ENCODE data around the gene GALNS. TPM values are rescaled to one million over a fixed set of nuclear protein-coding genes. Genes with fewer than 3 reads are reported as not detected.

GALNS gene
- total and polyA plus RNA-seq, 10 donors, result 9.7 to 71.6 (median 42.9) TPM

DNA sequence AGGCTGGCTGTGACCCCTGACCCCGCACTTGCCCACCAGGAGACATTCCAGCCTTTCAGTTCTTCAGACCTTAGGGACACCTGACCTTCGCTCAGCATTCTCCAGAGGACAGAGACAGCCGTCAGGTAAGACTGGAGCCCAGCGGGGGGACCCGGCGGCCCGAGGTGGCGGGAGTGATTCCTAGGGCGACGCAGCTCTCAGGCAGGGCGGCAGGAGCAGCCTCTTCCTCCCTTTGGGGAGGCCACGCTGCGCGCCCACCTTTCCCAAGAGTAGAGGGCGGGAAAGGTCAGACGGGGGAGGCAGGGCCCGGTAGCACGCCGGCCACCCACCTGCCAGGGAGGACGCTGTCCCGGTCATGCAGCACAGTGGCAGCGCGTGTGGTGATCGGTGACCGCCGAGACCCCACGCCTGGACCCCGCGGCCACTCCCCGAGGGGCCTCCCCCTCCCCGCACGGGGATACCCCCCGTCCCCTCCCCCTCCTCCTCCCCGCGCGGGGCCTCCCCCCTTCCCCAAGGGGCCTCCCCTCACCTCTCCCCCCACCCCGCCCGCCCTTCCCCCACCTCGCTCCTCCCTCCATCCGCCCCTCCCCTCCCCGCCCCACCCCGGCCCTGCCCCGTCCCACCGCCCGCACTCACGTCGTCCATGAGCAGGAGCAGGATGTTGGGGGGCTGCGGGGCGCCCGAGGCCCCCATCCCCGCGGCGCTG lies 472 bp downstream of the GALNS start:
- H3K4me1 ChIP-seq, result peaks cover 32 to 80% (median 67%) of the 10 kb centered on the region in 6 donors
- H3K27ac ChIP-seq, result peak overlapping the region; percentile 69 to 94 (median 88)
- DNase-seq, result peak; percentile 90
- H3K36me3 ChIP-seq, result peaks cover 0 to 49% (median 23%) of the 10 kb centered on the region in 6 donors
- 19 to 34% (median 24%) methylated on average over 13 to 45 of the region's 53 CpGs for WGBS, 5 donors
- TF ChIP-seq POLR2AphosphoS5 (IDR thresholded peaks at IDR 0.05), result no peak
- TF ChIP-seq, protein P1, sequence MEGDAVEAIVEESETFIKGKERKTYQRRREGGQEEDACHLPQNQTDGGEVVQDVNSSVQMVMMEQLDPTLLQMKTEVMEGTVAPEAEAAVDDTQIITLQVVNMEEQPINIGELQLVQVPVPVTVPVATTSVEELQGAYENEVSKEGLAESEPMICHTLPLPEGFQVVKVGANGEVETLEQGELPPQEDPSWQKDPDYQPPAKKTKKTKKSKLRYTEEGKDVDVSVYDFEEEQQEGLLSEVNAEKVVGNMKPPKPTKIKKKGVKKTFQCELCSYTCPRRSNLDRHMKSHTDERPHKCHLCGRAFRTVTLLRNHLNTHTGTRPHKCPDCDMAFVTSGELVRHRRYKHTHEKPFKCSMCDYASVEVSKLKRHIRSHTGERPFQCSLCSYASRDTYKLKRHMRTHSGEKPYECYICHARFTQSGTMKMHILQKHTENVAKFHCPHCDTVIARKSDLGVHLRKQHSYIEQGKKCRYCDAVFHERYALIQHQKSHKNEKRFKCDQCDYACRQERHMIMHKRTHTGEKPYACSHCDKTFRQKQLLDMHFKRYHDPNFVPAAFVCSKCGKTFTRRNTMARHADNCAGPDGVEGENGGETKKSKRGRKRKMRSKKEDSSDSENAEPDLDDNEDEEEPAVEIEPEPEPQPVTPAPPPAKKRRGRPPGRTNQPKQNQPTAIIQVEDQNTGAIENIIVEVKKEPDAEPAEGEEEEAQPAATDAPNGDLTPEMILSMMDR (IDR thresholded peaks at IDR 0.05 in 8 of 11, conservative IDR thresholded peaks at IDR 0.05 in 3 of 11), result no peak
- no peaks in the 10 kb centered on the region for H3K9me3 ChIP-seq
- intact Hi-C loops (cut with DNase I; ENCODE audit: low total_unique reads), result loop anchor here (5.0 kb wide), 1 partner anchor 44 kb away; the partner anchor contains the start of gene APRT
- no peaks in the 10 kb centered on the region for H3K27me3 ChIP-seq (replicated peaks in 1 of 7)
- H3K4me3 ChIP-seq, result peak overlapping the region; percentile 90 to 100 (median 97)

DNA sequence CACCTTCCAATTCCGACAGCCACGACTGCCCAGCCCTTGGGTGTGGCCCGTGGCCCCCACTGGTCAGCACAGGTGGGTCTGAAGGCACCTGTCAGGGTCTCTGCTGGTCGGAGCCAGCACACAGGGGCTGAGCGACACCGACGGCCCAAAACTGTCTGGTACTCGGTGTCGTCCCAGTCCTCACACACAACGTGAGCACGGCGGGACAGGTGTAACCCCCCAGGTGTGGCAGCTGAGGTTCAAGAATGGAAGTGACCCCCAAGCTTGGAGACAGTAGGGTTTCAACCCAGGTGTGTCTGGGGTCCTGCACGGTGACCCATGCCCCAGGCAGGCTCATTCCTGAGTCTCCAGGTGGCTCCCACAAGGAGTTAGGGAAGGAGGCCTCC lies 1.0 kb downstream of the GALNS start:
- intact Hi-C loops (cut with DNase I; ENCODE audit: low total_unique reads), result loop anchor here (5.0 kb wide), 1 partner anchor 43 kb away; the partner anchor contains the start of gene APRT
- DNase-seq, result peak; percentile 84

GRCh38 chr16:88855176-88855575 lies 1.6 kb downstream of the GALNS start:
- 69 to 85% (median 72%) methylated on average over 8 of the region's 8 CpGs for WGBS, 5 donors
- Histone ChIP-seq H3K4me1 (peaks cover 29 to 72% (median 61%) of the 10 kb centered on the region in 6 donors), H3K9me3 (no peaks in the 10 kb centered on the region), H3K4me3 (peak overlapping the region in 1 of 8 donors; percentile 93), H3K36me3 (peaks cover 0 to 49% (median 19%) of the 10 kb centered on the region in 6 donors), H3K27me3 (replicated peaks in 1 of 7) (no peaks in the 10 kb centered on the region), H3K27ac (peak overlapping the region in 7 of 8 donors; percentile 33 to 94 (median 88))
- TF ChIP-seq POLR2AphosphoS5 (IDR thresholded peaks at IDR 0.05) (no peak), POLR2A (IDR thresholded peaks at IDR 0.05) (no peak)
- TF ChIP-seq, protein P1 (IDR thresholded peaks at IDR 0.05 in 8 of 11, conservative IDR thresholded peaks at IDR 0.05 in 3 of 11), result no peak
- intact Hi-C loops (cut with DNase I; ENCODE audit: low total_unique reads), result loop anchor here (5.0 kb wide), 1 partner anchor 43 kb away; the partner anchor contains the start of gene APRT
- no peak for DNase-seq

More for the DNA sequence above, 1.0 kb downstream of the GALNS start:
- whole genome bisulfite sequencing, 5 donors, result 86 to 96% (median 90%) methylated on average over 13 of the region's 13 CpGs
- peaks cover 32 to 77% (median 66%) of the 10 kb centered on the region in 6 donors for H3K4me1 ChIP-seq
- no peaks in the 10 kb centered on the region for H3K27me3 ChIP-seq (replicated peaks in 1 of 7)
- H3K9me3 ChIP-seq, result no peaks in the 10 kb centered on the region
- H3K4me3 ChIP-seq, result peak overlapping the region in 7 of 8 donors; percentile 90 to 100 (median 95)
- peak overlapping the region in 7 of 8 donors; percentile 72 to 94 (median 88) for H3K27ac ChIP-seq
- H3K36me3 ChIP-seq, result peaks cover 0 to 49% (median 20%) of the 10 kb centered on the region in 6 donors
- TF ChIP-seq POLR2AphosphoS5 (IDR thresholded peaks at IDR 0.05) (no peak), POLR2A (IDR thresholded peaks at IDR 0.05) (no peak)
- TF ChIP-seq, protein P1 (IDR thresholded peaks at IDR 0.05 in 8 of 11, conservative IDR thresholded peaks at IDR 0.05 in 3 of 11), result no peak
